Islet precursor cell (in vitro differentiated cells): Measurements from ENCODE around the gene ABCA4.
"Not testable (repeated sequence)": the region's sequence is repeated elsewhere in the genome, so short reads cannot be mapped to it uniquely, and the experiment has no call there.

ENCODE experiments used
- DNase-seq: peaks from one replicate; pipeline ENCODE4 v3.0.0-alpha.2; 2018

The ABCA4 gene

DNA sequence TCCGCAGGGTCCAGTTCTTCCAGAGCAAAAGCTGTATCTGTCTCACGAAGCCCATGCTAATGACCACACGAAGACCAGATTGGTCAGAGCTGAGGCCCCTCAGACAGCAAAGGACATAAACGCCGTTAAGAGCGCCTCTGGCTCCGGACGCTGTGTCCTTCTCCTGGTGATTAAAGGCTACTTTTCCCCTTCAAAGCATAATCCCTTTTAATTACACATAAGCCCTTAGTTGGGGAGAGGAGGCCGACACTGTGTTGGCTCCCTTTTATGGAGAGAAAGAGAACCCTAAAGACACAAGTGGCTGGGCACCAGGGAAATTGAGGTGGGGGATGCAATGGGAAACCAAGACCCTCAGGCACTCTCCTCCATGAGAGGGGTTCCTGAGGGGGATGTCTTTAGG, at the start of gene ABCA4:
Gene ABCA4, minus strand, starts transcription at position 158 of the 400 bp plus-strand sequence. Its CDS starts 103 bp downstream, at position 55.
- peak; percentile 76 for DNase-seq

DNA sequence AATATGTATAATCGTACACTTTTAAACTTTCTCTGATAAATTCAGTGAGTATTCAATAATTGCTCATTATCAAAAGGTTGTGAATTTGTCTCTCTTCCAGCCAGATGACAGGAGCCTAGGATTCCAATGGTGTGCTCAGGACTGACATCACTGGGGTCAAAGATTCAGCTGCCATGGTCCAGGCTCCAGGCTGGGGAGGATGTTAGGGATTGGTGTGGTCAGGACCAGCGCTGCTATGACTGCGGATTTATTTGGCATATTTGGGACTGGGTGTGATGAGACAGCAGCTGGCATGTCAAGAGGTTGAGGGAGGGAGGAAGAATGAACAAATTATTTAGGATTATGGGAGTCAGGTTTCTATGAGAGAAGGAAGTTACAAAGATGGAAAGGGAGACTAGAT, 48.2 kb upstream of the ABCA4 start:
- DNase-seq: no peak

GRCh38 chr1:94165843-94166242, 44.9 kb upstream of the ABCA4 start:
- no peak for DNase-seq

DNA sequence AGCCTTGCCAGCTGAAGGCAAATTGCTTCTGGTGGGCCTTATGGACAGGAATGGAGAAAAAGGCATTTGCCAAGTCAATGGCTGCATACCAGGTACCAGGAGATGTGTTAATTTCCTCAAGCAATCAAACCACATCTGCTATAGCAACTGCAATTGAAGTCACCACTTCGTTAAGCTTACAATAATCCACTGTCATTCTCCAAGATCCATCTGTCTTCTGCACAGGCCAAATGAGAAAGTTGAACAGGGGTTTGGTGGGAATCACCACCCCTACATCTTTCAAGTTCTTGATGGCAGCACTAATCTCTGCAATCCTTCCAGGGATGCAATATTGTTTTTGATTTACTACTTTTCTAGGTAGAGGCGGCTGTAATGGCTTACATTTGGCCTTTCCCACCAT, 43.9 kb upstream of the ABCA4 start:
- DNase-seq: not testable (repeated sequence)

- not testable (repeated sequence) for DNase-seq
Measured at GRCh38 chr1:94164121-94164520, 43.2 kb upstream of the ABCA4 start.

DNA sequence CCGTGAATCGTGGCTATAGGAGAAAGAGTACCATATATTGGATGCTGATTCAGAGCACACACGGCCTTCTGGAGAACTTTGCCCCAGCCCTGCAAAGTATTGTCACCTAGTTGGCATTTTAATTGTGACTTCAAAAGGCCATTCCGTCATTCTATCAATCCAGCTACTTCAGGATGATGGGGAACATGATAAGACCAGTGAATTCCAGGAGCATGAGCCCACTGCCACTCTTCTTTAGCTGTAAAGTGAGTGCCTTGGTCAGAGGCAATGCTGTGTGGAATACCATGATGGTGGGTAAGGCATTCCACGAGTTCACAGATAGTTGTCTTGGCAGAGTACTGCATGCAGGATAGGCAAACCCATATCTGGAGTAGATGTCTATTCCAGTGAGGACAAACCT, 42.3 kb upstream of the ABCA4 start:
- DNase-seq: peak; percentile 58

- DNase-seq: peak; percentile 65
Measured at GRCh38 chr1:94160811-94161210, 39.9 kb upstream of the ABCA4 start.

- DNase-seq: no peak
Measured at GRCh38 chr1:94156096-94156625, 35.2 kb upstream of the ABCA4 start.

GRCh38 chr1:94154989-94155388, 34.0 kb upstream of the ABCA4 start:
- DNase-seq: no peak

- DNase-seq: no peak
Measured at GRCh38 chr1:94153133-94153532, 32.2 kb upstream of the ABCA4 start.

DNA sequence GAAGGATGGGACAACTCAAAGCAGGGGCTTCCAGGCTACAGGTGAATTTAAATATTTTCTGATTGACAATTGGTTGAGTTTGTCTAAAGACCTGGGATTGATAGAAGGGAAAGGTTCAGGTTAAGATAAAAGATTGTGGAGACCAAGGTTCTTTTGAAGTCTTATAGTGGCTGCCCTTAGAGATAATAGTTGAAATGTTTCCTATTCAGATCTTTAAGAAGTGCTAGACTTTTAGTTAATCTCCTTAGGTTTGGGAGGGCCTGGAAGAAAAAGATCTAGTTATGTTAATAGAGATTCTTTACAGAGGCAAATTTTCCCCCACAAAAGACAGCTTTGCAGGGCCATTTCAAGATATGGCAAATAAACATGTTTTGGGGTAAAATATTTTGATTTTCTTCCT, 28.2 kb upstream of the ABCA4 start:
- DNase-seq: not testable (repeated sequence)

- peak; percentile 57 for DNase-seq
Measured at GRCh38 chr1:94146273-94146672, 25.3 kb upstream of the ABCA4 start.

DNA sequence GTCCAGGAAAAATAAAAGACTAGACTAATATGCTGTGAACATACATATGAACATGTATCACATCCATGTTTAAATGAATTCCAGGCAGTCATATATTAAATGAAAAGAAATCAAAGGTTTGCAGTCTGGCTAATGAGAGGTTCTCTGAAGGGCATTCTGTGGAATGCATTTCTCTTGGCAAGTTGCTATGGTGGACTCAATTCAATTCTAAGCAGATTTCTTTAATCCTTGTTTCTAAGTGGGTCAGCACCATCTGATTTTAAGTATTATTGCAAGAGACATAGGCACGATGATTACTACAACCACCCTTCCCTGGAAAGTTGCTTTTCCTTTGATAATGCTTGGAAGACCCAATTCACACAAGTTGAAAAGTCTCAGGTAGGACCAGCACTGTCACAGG, 23.9 kb upstream of the ABCA4 start:
- no peak for DNase-seq

DNA sequence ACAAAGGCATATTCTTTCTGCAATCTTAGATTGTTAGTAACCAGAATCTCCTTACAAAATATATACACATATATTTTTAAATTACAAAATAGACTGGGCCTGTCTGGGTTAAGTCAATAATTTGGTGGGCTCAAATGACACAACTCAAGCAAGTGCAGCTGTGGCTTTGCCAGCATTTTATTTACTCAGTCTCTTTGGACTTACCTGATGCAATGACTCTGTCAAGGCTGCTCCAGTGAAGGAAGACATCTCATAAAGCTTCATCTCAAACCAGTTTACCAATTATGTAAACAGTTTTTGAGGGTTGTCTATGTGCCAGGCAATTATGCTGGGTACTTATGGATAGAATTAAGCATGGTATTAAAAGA, 22.8 kb upstream of the ABCA4 start:
- DNase-seq: no peak

DNA sequence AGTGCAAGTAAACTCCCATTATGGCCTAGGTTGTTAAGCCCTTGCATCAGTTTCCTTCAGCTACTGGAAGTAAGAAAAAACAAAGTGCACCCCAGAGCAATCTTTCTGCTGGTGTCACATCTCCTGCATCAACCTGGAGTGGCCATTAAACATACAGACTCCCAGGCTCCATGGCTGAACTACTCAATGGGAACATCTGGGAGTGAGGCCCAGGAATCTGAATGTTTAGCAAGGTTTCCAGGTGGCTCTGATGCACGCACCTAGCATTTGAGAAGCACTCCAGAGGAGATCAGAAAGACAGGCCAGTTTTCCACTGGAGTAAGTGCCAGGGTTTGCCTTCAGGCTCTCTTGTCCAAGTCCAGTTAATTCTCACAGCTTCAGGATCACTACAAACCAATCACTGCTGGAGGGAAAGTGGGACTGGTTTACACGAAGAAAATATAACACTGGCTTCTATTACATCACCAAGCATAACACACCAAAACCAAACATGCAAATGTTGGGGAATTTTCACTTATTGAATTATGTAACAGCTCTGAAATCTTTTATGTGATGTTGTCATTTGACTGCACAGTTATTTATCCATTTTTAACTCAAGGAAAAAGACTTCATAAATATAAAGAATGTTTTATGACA, 22.3 kb upstream of the ABCA4 start:
- DNase-seq: no peak

DNA sequence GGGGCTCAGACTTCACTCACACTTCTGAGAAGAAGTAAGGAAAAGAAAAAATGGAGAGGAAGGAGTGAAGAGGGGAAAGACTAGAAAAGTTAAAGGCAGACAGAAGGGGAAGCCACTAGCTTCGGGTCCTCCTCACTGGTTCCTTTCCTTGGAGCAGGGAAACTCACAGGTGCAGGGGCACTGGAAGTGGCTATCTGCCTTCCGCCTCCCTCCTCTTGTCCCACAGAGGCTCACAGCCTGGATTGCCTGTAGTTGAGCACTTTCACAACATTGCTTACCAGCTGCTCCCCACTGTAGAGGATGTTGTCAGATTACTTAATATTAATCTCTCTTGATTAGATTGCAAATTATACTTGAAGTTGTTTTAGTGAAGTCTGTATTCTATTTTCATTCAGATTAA, 21.6 kb upstream of the ABCA4 start:
- no peak for DNase-seq

- no peak for DNase-seq
Measured at GRCh38 chr1:94142022-94142421, 21.1 kb upstream of the ABCA4 start.

DNA sequence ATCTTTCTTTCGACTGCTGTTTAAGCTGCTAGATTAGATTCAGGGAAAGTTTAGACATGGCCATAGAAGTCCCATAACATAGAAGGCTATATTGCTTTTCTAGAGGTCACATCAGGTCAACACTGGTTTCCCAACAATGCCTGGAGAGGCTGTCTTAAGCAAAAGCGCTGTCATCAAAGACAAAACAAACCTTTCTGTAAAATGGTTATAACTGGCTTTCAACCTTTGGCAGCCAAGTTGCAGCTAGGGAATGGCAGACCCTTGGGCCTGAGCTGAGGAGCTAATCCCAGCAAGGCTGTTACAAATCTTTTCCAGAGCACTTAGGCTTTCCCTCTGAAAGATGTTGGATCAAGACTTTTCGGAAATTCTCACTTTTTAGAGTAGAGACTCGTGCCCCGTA, 11.2 kb upstream of the ABCA4 start:
- DNase-seq: no peak

DNA sequence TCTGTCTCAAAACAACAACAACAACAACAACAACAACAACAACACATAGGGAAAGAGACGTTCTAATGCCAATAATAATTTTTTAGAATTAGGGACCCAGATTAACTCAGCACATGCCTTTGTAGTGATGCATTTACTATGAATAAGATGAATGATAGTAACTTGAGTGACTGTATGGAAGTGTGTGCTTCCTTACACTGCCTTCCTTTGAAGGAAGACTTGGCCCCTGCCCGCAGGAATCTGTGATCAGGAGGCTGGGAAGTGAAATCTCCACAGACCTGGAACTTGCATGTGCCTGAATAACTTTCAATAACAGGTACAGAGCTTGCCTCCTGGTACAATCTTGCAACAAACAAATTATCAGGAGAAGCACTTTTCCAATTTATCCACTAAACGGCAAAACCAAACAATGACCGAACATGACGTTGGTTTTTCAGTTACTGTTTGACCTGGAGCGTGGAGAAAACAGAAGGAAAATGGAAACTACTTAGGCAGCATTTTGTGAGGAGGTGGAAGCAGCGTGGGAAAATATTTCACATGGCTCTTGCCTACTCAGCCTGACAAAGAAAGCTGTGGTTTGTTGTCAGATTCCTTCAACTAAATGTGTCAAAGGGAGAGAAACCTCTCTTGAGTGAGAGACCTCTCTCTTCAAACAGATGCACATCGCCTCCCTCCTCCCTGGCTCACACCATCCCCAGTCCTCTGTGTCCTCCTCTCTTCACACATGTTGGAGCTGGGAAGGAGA, 10.1 kb upstream of the ABCA4 start:
- DNase-seq: peak; percentile 57

DNA sequence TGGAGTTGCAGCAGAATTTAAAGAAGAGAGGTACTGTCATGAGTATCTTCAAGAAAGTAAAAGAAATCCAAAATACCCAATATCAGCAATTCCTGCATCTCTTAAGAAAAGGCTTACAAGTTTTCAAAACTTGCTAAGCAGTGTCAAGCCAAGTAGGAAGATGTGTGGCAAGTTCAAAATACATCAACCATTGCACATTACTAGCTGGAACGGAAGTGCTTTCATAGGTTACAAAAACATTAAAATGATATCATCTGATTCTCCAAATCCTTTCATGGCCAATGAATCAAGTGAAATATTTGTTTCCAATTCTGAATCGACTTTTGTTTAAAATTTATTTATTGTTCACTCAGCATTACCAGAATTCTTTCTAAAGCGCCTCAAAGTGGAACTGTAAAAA, 5.7 kb upstream of the ABCA4 start:
- DNase-seq: no peak

DNA sequence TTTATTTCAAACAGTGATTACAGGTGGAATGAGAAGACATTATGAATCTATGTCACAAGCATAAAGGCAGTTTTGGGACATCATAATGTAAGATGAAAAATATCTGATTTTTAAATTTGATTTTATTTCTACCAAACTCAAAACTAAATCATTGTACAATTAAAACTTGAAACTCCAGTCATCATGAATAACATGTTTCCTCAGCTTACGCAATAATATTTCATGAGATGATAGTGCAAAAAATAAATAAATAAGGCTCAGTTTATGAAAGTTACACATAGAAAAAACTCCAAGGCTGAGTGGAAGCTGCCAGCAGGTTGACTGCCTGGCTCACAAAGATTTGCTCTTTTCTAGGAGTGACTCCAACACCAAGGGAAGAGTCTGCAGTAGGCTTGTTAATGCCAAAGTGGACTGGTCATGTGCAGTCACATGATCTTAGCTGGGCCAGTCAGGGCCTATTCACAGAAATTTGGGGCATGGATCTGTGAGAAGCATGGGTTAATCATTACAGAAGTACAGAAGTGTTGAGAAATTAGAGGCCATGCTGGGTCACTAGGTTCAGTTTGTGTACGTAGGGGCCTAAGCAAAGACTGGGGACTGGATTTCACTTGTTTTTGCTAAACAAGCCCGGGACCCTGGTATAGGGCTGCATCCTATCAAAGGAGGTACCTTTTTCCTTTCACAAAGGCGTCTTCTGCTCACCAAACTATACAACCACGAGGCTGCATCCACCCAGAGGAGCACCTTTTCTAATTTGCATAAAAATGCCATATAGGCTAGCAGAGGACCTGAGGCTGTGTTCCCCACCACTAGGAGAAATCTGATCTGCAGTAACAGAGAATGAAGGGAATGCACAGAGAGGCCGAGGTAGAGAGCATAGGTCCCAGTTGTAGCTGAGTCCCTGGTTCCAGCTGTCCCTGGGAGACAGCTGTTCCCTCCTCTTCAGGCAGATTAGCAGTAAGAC, 4.9 kb upstream of the ABCA4 start:
- peak; percentile 73 for DNase-seq

GRCh38 chr1:94124538-94124937, 3.6 kb upstream of the ABCA4 start:
- DNase-seq: no peak
